H9 (cell line): ENCODE data around the gene FRRS1. TPM values are rescaled to one million over a fixed set of nuclear protein-coding genes. Genes with fewer than 3 reads are reported as not detected.

ENCODE experiments used
- DNase-seq: peaks from one replicate; pipeline ENCODE4 v3.0.0-alpha.2; 2017
- H2AFZ ChIP-seq: one replicate; pipeline ENCODE4 v1.6.1; 2013; ENCODE audit warnings: mild to moderate bottlenecking, low read length, control low read depth, moderate library complexity
- H2AK5ac ChIP-seq: 2 replicates; pipeline ENCODE4 v1.6.1; 2013; ENCODE audit warnings: low read length, control low read depth, mixed read lengths; ENCODE audit not compliant: insufficient read length
- H2BK120ac ChIP-seq: one replicate; pipeline ENCODE4 v1.6.1; 2013; ENCODE audit warnings: low read depth, mild to moderate bottlenecking, low read length, control low read depth, inconsistent platforms; ENCODE audit not compliant: poor library complexity, severe bottlenecking
- H2BK12ac ChIP-seq: 2 replicates; pipeline ENCODE4 v1.6.1; 2013; ENCODE audit warnings: low read length, control low read depth, mixed read lengths, low read depth; ENCODE audit not compliant: insufficient read length
- H2BK15ac ChIP-seq: 2 replicates; pipeline ENCODE4 v1.6.1; 2013; ENCODE audit warnings: low read depth, low read length, control low read depth
- H2BK20ac ChIP-seq: one replicate; pipeline ENCODE4 v1.6.1; 2013; ENCODE audit warnings: low read depth, mild to moderate bottlenecking, low read length, control low read depth, inconsistent platforms; ENCODE audit not compliant: poor library complexity, severe bottlenecking
- H2BK5ac ChIP-seq: 2 replicates; pipeline ENCODE4 v1.6.1; 2013; ENCODE audit warnings: low read length, control low read depth, mixed read lengths; ENCODE audit not compliant: insufficient read length
- H3K14ac ChIP-seq: 2 replicates; pipeline ENCODE4 v1.6.1; 2013; ENCODE audit warnings: low read length, control low read depth; ENCODE audit not compliant: insufficient read depth
- H3K18ac ChIP-seq: 2 replicates; pipeline ENCODE4 v1.6.1; 2013; ENCODE audit warnings: low read depth, mild to moderate bottlenecking, mixed read lengths, low read length, control low read depth; ENCODE audit not compliant: insufficient read length
- H3K23ac ChIP-seq: 2 replicates; pipeline ENCODE4 v1.6.1; 2013; ENCODE audit warnings: low read length, control low read depth, mixed read lengths, low read depth; ENCODE audit not compliant: insufficient read length
- H3K23me2 ChIP-seq: 2 replicates; pipeline ENCODE4 v1.6.1; 2013; ENCODE audit warnings: low read depth, mild to moderate bottlenecking, mixed read lengths, low read length, control low read depth; ENCODE audit not compliant: insufficient read length, poor library complexity, severe bottlenecking
- H3K27ac ChIP-seq: 2 replicates; pipeline ENCODE4 v1.5.1; 2013; ENCODE audit warnings: low read length, control low read depth, mixed read lengths, low read depth; ENCODE audit not compliant: insufficient read length
- H3K27me3 ChIP-seq: 2 replicates; pipeline ENCODE4 v1.6.1; 2013; ENCODE audit warnings: low read length, control low read depth, inconsistent platforms; ENCODE audit not compliant: insufficient read depth
- H3K4ac ChIP-seq: 2 replicates; pipeline ENCODE4 v1.6.1; 2013; ENCODE audit warnings: low read depth, mild to moderate bottlenecking, control low read depth, inconsistent platforms, low read length, moderate library complexity
- H3K4me1 ChIP-seq: 2 replicates; pipeline ENCODE4 v1.6.1; 2013; ENCODE audit warnings: low read length, control low read depth, inconsistent platforms; ENCODE audit not compliant: insufficient read depth
- H3K4me2 ChIP-seq: 2 replicates; pipeline ENCODE4 v1.6.1; 2013; ENCODE audit warnings: low read length, control low read depth, mixed read lengths; ENCODE audit not compliant: insufficient read length, insufficient read depth
- H3K56ac ChIP-seq: 2 replicates; pipeline ENCODE4 v1.6.1; 2013; ENCODE audit warnings: low read depth, mild to moderate bottlenecking, mixed read lengths, low read length, control low read depth; ENCODE audit not compliant: insufficient read length
- H3K79me1 ChIP-seq: 2 replicates; pipeline ENCODE4 v1.6.1; 2013; ENCODE audit warnings: low read depth, mild to moderate bottlenecking, moderate library complexity, low read length, control low read depth, inconsistent platforms; ENCODE audit not compliant: insufficient read depth, poor library complexity, severe bottlenecking
- H3K79me2 ChIP-seq: 2 replicates; pipeline ENCODE4 v1.6.1; 2013; ENCODE audit warnings: low read length, control low read depth, inconsistent platforms; ENCODE audit not compliant: insufficient read depth
- H3K9ac ChIP-seq: 2 replicates; pipeline ENCODE4 v1.6.1; 2013; ENCODE audit warnings: low read length, control low read depth, mixed read lengths; ENCODE audit not compliant: insufficient read length; ENCODE audit errors: extremely low read depth
- H3K9me3 ChIP-seq: one replicate; pipeline ENCODE4 v1.6.1; 2013; ENCODE audit warnings: low read depth, low read length, inconsistent platforms; ENCODE audit not compliant: control insufficient read depth
- H3T11ph ChIP-seq: one replicate; pipeline ENCODE4 v1.6.1; 2013; ENCODE audit warnings: mild to moderate bottlenecking, low read length, control low read depth, inconsistent platforms
- H4K20me1 ChIP-seq: one replicate; pipeline ENCODE4 v1.6.1; 2013; ENCODE audit not compliant: control insufficient read depth, insufficient read length, insufficient read depth
- H4K5ac ChIP-seq: 2 replicates; pipeline ENCODE4 v1.6.1; 2013; ENCODE audit warnings: low read depth, mild to moderate bottlenecking, mixed read lengths, low read length, control low read depth; ENCODE audit not compliant: insufficient read length
- H4K8ac ChIP-seq: replicated peaks from 2 replicates; pipeline ENCODE4 v1.6.1; 2013; ENCODE audit warnings: low read length, control low read depth, mixed read lengths, low read depth; ENCODE audit not compliant: insufficient read length
- H4K91ac ChIP-seq: 2 replicates; pipeline ENCODE4 v1.6.1; 2013; ENCODE audit warnings: low read depth, mild to moderate bottlenecking, moderate library complexity, mixed read lengths, low read length, control low read depth; ENCODE audit not compliant: insufficient read length
- H3K27ac Mint-ChIP-seq, 3 experiments: 2 replicates in 2 of 3; 3 replicates in 1 of 3; pipeline ENCODE4 v1.8.0; 2020 to 2021; ENCODE audit warnings: mixed read lengths in 3 of 3, mild to moderate bottlenecking in 1 of 3, moderate library complexity in 1 of 3
- H3K27me3 Mint-ChIP-seq: 2 replicates; pipeline ENCODE4 v1.8.0; 2021; ENCODE audit warnings: low read depth, mild to moderate bottlenecking, moderate library complexity, mixed read lengths
- H3K36me3 Mint-ChIP-seq, 3 experiments: 2 replicates in 2 of 3; 3 replicates in 1 of 3; pipeline ENCODE4 v1.8.0; 2020 to 2021; ENCODE audit warnings: low read depth in 3 of 3, mixed read lengths in 3 of 3; ENCODE audit not compliant: insufficient read depth in 1 of 3
- H3K4me1 Mint-ChIP-seq, 2 experiments: 2 replicates each; pipeline ENCODE4 v1.8.0; 2020; ENCODE audit warnings: mixed read lengths in 2 of 2
- H3K4me3 Mint-ChIP-seq, 2 experiments: 2 replicates in 1 of 2; 3 replicates in 1 of 2; pipeline ENCODE4 v1.8.0; 2020 to 2021; ENCODE audit warnings: mild to moderate bottlenecking in 2 of 2, mixed read lengths in 2 of 2, moderate library complexity in 1 of 2
- H3K9me3 Mint-ChIP-seq, 2 experiments: 2 replicates in 1 of 2; 3 replicates in 1 of 2; pipeline ENCODE4 v1.8.0; 2020; ENCODE audit warnings: mild to moderate bottlenecking in 2 of 2, mixed read lengths in 2 of 2, moderate library complexity in 1 of 2
- CTCF ChIP-seq: fragments of 200-600 bp; sonication (generic); conservative IDR thresholded peaks from 3 replicates; pipeline ENCODE4 v1.8.0; 2021; ENCODE audit warnings: antibody characterized with exemption, mild to moderate bottlenecking
- WGBS: extraction: QIAGEN DNeasy Blood & Tissue Kit; methylation state at CpG from one replicate; pipeline ENCODE4 v1.1.7; 2013; ENCODE audit warnings: missing lambda C conversion rate, low lambda C conversion rate, mixed read lengths; ENCODE audit not compliant: insufficient read length; ENCODE audit errors: extremely low coverage; 5-methylcytosine and 5-hydroxymethylcytosine counted together
- total RNA-seq: library from RNA; stranded (reverse); gene quantifications from 2 replicates; pipeline ENCODE4 v1.2.1, GENCODE V29; 2021

The FRRS1 gene
- total RNA-seq, 1 experiment from 2014 or later: 5.6 TPM

- H3K14ac ChIP-seq: no peak overlapping the region
- WGBS: no CpG with 5 or more reads among the region's 2 CpGs
- H3K23me2 ChIP-seq: no peaks in the 10 kb centered on the region
- TF ChIP-seq CTCF: no peak
- no peak overlapping the region for H3K4ac ChIP-seq
- no peaks in the 10 kb centered on the region for H3K9me3 ChIP-seq
- Mint-ChIP-seq H3K4me3 (no peak overlapping the region), H3K36me3 (peaks cover 0 to 9% (median 0%) of the 10 kb centered on the region in 3 experiments; a peak in 2 of 7 replicates), H3K27me3 (no peaks in the 10 kb centered on the region), H3K9me3 (no peaks in the 10 kb centered on the region), H3K27ac (no peak overlapping the region; a peak in 1 of 7 replicates), H3K4me1 (peaks cover 10 to 21% of the 10 kb centered on the region in 2 experiments)
- no peak overlapping the region for H3K9ac ChIP-seq
- no peak overlapping the region for H2BK120ac ChIP-seq
- no peak overlapping the region for H3K27ac ChIP-seq
- H2AK5ac ChIP-seq: no peak overlapping the region
- H2BK5ac ChIP-seq: no peak overlapping the region
- no peaks in the 10 kb centered on the region for H3K27me3 ChIP-seq
- no peak overlapping the region for H2BK12ac ChIP-seq
- H2BK15ac ChIP-seq: no peak overlapping the region
- H2BK20ac ChIP-seq: no peak overlapping the region
- no peak overlapping the region for H4K91ac ChIP-seq
- H4K8ac ChIP-seq: no peak overlapping the region
- H3K4me2 ChIP-seq: no peak overlapping the region
- DNase-seq: no peak
- H4K5ac ChIP-seq: no peak overlapping the region
- no peak overlapping the region for H2AFZ ChIP-seq
- no peak overlapping the region for H3T11ph ChIP-seq
- H3K56ac ChIP-seq: no peak overlapping the region
- no peaks in the 10 kb centered on the region for H4K20me1 ChIP-seq
- 0 out of 2 replicates have a peak, but pooled peaks cover 2% of the 10 kb centered on the region for H3K4me1 ChIP-seq
- no peak overlapping the region for H3K18ac ChIP-seq
- H3K79me2 ChIP-seq: no peaks in the 10 kb centered on the region
- no peak overlapping the region for H3K23ac ChIP-seq
- no peaks in the 10 kb centered on the region for H3K79me1 ChIP-seq
These were observed 16.7 kb downstream of the FRRS1 start for GRCh38 chr1:99749504-99750347.
